OCI-LY1 (cell line): ENCODE results near the gene GRB7.

Experiments used
- CTCF ChIP-seq: fragments of 200-600 bp; sonication (generic), shearing (Covaris generic); IDR thresholded peaks from 2 replicates; pipeline ENCODE4 v1.5.1; 2017; ENCODE audit warnings: mild to moderate bottlenecking, antibody characterized with exemption, low read length, moderate library complexity, mixed read lengths
- EZH2 ChIP-seq: fragments of 200-600 bp; sonication (generic), shearing (Covaris generic); IDR thresholded peaks from 2 replicates; pipeline ENCODE4 v1.8.0; 2017; ENCODE audit warnings: borderline replicate concordance, mixed run types, mild to moderate bottlenecking, antibody characterized with exemption, low read length, moderate library complexity, mixed read lengths

- TF ChIP-seq CTCF, result no peak
- TF ChIP-seq EZH2, result no peak
Measured at GRCh38 chr17:39738568-39738901, 797 bp downstream of the GRB7 start.
